Measurements from ENCODE around the gene NACC2.
"Not testable (repeated sequence)": the region's sequence is repeated elsewhere in the genome, so short reads cannot be mapped to it uniquely, and the experiment has no call there.

NACC2 gene

DNA sequence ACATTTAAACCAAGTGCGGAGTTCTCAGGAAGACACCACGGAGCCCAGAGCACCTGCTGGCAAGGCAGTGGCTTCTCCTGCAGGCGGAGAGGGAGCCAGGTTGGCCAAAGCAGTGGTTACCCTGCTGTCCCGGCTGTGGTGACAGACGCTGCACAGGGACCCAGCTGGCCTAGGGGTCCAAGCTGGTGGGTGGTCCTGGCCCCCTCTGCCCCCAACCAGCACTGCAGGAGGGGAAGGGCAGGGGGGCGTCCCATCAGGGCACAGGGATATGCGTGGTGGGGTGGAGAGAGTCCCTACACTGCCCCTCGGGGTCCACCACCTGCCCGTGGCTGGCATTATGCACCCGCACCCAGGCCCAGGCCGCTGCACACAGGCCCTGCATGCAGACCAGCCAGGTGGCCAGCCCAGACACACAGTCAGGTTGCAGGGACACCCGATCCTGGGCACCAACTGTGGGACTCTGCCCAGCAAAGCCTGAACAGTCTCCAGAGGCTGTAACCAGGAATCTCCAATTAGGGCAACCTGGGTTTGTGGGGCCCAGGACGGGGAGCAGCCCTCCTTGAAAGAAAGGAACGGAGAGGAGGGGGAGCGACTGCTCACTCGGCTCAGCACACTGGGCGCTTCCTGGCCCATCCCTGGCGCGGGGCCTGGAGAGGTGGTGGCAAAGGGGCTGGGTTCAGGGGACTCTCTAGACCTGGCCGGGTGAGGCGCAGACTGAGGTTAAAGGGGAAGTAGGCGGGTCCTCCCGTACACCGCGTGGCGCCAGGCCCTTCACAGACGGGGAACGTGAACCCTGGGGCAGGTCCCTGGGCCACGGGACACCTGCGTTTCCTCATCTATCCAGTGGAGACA lies 46.3 kb downstream of the NACC2 start:
- no peak overlapping the region for H3K4me3 ChIP-seq (ENCODE audit: low read depth, low read length)

DNA sequence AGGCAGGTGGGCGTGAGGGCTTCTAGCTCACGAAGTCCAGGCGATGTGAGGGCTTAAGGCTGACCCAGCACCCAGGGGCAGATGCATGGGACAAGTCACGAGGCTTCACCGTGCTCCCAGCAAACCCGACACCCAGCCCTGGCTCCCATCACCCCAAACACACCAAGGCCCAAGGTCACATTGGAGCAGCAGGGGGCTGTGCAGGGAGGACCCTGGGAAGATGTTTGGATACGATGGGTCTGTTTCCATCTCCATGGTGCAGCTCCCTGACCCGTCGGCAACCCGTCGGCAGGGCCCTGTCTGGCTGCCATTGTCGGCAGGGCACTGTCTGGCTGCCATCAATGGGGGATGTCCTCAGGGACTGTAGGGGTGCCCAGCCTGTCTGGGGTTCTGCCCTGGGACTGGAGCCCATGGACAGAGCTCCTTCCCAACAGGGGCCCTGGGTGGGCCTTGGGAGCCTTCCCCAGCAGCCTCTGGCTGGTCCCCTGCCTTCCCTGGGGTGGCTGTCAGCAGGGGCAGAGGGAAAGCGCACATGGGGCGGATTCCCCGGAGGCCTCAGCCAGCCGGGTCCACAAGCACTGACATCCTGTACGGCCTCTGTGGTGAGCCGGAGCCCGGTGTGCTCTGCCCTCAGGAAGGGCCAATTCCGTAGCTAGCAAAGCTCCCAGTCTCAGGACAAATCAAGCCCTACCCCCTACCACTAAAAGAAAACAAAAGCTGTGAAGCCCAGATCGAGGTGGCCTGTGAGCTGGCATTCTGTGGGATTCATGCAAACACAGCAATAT lies 47.1 kb downstream of the NACC2 start:
- no peak overlapping the region for H3K4me3 ChIP-seq (ENCODE audit: low read depth, low read length)

DNA sequence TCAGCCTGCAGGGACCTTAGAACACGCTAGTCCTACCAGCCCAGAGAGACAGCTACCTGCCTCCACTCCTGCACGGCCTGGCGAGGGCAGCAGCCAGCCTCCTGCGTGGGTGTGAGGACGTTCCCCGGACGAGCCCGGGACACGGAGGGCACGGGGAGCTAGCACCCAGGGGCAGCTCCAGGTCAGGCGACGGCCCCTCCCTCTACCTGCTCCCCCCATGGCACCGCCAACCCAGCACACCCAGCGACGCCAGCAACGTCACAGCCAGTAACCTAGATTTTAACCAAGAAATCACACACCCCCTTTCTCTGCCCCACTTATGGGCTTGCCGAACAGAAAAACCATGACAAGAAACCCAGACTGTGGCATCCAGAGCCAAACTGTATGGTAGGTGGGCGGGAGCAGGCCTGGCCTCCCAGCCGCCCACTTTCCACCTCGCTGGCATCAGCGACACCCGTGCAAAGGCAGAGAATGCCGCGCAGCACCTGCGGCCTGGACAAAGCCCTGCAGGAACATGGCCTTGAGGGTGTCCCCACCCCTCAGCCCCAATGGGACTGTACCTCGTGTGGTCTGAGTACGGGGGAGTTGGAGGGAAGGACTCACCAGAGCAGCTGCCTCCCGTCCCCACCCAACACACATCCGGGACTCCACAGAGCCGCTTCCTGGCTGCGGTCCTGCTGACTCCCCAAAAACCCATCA lies 47.9 kb downstream of the NACC2 start:
- H3K4me3 ChIP-seq (ENCODE audit: low read depth, low read length) = no peak overlapping the region

DNA sequence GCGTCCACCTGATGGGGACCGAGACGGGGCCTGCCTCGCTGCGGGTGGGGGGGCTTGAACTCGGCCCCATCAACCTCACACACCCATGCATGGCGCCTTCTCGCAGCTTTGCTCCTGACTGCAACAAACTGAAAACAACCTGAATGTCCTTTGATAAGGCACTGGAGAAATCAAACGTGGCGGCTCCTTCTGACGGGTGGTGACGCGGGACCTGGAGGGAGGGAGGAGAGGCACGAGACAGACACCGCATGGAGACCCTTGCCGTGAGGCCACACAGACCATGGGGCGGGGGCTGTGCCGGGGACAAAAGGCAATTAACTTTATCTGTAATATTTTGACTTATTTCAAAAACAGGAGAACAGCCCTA lies 48.6 kb downstream of the NACC2 start:
- no peak overlapping the region for H3K4me3 ChIP-seq (ENCODE audit: low read depth, low read length)

DNA sequence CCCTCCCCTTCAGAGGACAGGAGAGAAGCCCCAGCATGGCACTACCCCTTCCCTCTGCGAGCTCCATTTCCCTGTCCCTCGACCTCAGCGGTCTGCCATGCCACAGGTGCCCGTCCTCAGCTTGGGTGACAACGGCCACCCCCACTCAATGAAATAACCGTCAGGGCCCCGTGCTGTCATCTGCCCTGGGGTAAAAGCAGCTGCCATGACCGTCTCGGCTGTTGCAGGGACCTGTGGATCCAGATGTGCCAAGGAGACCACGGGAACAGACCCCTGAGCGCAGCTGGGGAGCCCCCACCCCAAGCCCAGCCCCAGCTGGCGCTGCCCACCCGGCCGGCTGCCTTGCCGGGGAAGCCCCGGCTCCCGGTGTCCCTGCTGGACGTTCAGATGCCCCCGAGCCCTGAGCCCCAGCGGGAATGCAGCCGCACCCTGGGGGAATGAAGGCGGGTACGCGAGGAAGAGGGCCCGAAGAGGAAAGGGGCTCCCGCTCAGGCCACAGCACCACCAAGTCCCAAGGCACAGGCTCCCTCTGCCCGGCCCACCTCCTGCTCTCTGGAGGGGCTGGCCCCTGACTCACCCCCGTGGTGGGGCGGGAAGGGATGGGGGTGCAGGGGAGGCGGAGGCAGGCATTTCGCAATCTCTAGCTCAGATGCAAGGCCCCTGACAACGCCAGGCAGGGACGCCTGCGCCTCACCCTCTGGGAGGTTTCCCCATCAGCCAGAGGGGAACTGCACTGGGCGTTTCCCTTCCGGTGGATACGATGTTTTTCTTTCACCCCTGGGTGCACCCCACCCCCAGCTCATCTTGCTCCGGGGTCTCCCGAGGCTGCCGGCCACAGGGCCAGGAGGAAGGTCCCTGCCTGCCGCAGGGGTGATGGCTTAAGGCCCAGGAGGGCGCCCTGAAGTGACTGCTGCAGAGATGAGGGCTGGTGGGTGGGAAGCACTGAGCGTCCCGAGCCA lies 49.2 kb downstream of the NACC2 start:
- no peak overlapping the region for H3K4me3 ChIP-seq (ENCODE audit: low read depth, low read length)

DNA sequence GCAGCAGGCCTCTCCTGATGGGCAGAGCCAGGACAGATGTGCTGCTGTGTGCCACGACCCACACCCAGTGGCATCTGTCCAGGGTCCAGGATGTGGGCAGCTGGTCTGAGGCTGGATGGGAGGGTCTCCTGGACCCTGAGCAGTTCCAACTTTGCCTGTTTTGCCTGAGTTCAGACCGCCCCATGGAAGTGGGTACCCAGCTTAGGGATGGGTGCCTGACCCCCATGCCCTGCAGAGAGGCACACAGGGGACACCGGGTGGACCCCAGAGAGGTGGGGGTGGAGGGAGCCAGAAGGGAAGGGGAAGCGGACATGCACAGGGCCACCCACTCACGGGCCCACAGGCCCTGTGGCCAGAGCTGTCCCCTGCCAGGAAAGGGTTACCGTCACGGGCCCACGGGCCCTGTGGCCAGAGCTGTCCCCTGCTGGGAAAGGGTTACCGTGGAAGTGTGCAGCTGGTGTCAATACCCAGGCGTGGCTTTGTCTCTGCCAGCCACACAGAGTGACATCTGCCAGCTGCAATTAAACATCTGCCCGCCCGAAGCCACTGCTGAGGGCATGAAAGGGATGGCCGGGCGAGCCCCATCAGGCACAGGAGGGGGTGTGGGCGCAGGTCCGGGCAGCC lies 50.0 kb downstream of the NACC2 start:
- H3K4me3 ChIP-seq (ENCODE audit: low read depth, low read length) = no peak overlapping the region

DNA sequence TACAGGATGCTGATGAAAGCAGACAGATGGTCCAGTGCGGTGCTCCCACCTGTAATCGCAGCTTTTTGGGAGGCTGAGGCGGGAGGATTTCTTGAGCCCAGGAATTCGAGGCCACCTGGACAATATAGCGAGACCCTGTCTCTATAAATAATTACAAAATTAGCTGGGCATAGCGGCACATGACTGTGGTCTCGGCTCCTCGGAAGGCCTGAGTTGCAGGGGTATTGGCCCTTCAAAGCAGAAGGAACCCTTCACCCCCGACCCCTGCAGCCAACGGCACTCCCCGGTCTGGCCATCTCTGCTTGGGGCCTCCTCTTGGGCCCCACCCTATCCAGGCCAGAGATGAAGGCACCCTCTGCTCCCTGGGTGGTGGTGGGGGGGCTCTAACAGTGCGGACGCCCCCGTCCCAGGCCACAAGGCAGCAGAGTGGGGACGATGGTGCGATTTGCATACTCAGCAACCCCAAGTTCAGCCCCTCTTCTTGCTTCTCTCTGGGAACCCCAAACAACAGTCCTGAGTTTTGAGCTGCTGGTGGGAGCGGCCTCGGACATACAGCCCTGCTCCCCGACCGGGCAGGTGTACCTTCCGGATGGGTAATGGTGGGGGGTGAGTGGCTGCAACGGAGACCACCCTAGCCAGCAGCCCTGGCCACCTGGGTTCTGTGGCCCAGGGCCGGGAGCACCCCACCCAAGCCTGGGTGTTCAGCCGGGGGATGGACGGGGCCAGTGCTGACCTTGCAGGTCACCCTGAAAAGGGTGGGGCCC lies 50.7 kb downstream of the NACC2 start:
- no peak overlapping the region for H3K4me3 ChIP-seq (ENCODE audit: low read depth, low read length)

DNA sequence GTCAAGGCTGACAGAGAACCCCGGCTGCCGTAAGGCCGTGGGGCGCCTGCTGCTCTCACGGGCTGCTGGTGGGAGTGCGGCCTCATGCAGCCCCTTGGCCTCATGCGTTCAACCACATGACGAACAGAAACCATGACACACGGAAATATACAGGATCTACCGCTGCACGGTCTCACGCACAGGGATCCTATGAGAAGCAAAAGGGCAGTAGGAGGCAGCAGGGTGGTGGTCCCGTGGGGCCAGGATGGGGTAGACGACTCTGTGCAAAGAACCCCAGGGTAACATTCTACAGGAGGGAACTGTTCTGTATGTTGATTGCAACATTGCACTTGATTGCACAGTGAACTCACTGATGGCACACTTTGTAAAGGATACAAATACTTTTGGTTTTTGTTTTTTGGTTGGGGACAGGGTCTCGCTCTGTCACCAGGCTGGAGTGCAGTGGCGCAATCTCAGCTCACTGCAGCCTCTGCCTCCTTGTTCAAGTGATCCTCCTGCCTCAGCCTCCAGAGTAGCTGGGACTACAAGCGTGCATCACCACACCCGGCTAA lies 51.6 kb downstream of the NACC2 start:
- no peak overlapping the region for H3K4me3 ChIP-seq (ENCODE audit: low read depth, low read length)

DNA sequence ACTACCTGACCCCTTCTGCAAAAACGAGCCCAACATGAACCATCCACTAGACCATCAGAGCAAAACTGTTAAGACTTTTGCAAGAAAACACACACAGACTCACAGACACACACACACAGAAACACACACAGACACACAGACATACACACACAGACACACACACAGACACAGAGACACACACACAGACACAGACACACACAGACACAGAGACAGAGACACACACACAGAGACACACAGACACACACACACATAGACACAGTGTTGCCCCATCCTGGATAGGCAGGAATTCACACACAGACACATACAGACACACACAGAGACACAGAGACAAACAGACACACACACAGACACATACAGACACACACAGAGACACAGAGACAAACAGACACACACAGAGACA lies 52.5 kb downstream of the NACC2 start:
- H3K4me3 ChIP-seq (ENCODE audit: low read depth, low read length) = no peak overlapping the region

DNA sequence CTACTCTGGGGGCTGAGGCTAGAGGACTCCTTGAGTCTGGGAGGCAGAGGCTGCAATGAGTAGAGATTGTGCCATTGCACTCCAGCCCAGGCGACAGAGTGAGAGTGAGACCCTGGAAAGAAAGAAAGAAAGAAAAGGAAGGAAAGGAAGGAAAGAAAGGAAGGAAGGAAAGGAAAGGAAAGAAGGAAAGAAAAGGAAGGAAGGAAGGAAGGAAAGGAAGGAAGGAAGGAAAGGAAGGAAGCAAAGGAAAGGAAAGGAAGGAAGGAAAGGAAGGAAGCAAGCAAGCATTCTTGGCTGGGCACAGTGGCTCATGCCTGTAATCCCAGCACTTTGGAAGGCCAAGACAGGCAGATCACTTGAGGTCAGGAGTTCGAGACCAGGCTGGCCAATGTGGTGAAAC lies 54.2 kb downstream of the NACC2 start:
- not testable (repeated sequence) for H3K4me3 ChIP-seq (ENCODE audit: low read depth, low read length)

DNA sequence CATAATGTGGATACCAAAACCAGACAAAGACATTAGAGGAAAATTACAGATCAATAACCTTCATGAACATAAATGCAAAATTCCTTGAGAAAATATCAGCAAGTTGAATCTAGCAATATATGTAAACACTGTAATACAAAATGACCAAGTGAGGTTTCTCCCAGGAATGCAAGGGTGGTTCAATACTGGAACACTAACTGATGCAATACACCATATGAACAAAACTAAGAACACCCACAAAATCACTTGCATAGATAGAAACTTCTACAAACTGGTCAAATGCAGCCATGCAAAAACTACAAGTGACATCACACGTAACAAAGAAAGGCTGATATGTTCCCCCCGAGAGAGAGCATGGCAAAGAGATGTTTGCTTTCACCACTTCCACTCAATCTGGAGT lies 55.6 kb downstream of the NACC2 start:
- H3K4me3 ChIP-seq (ENCODE audit: low read depth, low read length) = no peak overlapping the region

DNA sequence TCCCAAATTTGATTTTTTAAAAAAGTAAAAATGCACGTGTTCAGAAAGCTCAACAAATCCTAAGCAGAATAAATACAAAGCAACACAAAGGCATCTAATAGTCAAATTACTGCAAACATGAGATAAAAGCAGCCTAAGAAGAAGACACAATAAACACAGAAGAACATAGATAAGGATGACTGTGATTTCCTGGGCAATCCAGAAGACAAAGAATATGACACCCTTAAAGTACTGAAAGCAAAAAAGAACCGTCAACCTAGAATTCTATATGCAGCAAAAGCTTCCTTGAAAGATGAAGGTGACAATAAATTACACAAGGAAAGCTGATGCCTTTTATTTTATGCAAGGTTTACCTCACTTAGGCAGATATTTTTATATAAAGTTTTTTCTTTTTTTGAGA lies 58.2 kb downstream of the NACC2 start:
- no peak overlapping the region for H3K4me3 ChIP-seq (ENCODE audit: low read depth, low read length)

DNA sequence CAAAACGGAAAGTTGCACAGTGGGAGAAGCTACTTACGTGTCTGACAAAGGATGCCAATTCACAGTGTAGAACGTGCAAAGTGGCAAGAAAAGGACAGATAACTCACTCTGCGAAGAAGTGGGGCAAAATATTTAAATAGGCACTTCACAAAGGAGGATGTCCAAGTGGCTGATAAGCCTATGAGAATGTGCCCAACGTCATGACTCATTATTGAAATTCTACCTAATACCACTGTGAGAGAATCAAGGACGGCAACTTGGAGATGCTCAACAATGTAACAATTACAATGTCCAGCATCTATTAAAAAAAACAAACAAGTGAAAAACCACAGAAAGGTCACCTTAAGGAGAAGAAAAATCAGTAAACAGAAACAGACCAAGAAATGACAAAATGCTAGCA lies 59.0 kb downstream of the NACC2 start:
- no peak overlapping the region for H3K4me3 ChIP-seq (ENCODE audit: low read depth, low read length)

DNA sequence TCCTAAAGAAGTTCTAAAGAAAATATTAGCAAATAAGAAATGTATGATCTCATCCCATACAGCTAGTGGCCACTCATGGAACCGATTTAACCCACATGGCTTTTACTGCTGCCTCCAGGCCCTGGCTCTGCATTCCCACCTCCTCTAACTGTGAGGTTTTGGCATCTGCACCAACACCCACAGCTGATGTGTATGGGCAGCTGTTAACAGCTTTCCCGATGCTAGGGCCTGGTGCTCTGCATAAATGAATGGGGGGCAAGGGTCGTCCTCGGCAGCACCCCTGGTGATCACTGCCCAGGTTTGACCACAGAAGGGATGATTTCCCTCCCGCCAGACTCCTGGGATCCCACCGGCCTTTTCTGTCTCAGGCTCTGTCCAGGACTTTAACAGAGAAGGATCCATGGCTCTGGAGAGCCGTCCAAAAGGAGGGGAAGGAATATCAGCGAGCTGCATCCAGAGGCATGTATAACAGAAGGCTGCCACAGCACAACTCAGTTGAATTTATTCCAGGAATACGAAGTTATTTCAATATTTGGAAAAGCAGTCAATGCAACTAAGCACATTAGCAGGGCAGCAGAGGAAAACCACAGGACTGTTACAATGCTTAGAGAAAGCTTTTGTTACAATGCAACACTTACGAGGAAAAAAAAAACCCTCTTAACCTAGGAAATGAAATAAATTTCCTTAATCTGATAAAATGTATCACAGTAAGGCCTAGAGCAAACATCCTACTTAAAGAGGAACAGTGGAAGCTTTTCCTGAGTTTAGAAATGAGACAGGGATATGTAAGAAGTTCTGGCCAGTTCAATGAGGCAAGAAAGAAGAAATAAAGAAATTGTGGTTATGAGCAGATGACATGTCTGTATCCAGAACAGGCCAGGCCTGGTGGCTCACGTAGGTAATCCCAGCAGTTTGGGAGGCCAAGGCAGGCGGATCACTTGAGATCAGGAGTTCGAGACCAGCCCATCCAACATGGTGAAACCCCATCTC lies 63.1 kb downstream of the NACC2 start:
- H3K4me3 ChIP-seq (ENCODE audit: low read depth, low read length) = no peak overlapping the region

DNA sequence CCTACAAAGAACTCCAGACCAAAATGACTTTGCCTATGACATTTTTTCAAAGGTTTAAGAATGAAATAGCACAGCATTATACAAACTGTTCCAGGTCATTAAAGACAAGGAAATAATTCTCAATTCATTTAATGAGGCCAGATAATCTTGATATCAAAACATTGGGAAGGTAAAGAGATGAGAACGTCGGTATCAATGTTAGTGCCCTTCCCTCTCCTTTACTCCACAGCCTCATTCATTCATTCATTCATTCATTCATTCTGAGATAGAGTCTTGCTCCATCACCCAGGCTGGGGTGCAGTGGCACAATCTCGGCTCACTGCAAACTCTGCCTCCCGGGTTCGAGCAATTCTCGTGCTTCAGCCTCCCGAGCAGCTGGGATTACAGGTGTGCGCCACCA lies 64.0 kb downstream of the NACC2 start:
- no peak overlapping the region for H3K4me3 ChIP-seq (ENCODE audit: low read depth, low read length)

DNA sequence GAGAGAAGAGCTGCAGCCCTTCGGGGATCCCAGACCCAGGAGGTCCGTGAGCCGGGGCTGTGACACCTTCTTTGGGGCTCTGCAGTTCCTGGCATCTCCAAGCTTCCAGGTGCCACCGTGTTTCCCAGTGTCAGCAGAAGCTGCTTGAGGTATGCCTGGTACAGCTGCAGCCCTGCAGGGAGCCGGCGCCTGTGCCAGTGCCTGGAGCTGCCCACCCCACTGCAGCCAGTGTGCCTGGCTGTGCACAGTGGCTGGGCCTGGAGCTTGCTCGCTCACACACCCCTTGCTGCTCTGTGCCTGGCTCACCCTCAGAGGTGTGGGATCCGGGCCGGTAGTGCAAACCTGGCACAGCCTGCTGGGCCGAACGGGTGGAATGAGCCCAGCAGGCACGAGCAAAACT lies 65.5 kb downstream of the NACC2 start:
- no peak overlapping the region for H3K4me3 ChIP-seq (ENCODE audit: low read depth, low read length)

DNA sequence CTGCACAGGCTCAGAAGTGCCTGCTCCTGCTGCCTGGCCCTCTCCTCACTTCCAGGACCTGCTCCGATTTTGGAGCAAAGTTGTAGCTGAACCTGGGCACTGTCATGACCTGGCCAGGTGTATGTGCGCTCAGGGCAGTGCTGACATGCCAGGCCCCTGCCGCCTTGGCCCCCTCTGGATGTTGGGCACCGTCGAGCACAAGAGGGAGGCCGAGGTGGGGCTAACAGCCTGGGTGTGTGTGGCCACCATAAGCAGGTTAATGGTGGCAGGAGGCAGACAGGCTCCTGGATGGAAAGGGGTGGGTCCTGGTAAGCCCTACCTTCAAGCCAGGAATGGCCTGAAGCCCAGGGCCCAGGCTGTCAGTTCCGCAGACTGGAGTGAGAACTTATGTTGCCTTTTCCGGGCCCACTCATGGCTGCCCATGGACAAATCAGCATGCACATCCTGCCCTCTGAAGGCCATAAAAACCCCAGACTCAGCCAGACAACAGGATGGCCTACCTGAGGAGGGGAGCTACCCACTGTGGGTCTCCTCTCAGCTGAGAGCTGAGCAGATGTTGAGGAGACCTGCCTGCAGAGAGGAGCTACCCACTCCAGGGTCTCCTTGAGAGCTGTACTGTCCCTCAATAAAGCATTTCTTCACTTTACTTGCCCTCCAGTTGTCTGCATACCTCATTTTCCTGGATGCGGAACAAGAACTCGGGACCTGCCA lies 66.2 kb downstream of the NACC2 start:
- no peak overlapping the region for H3K4me3 ChIP-seq (ENCODE audit: low read depth, low read length)

All from iPS-11a (cell line).